AG09319 (cell line): ENCODE measurements around the gene DRD2.

Source experiments
- DNase-seq: peaks from one replicate; pipeline ENCODE4 v3.0.0-alpha.2; 2010; ENCODE audit warnings: low read depth; ENCODE audit errors: extremely low read depth
- TF ChIP-seq, protein P1 (sequence below): IDR thresholded peaks from 2 replicates; pipeline ENCODE4 v1.5.1; 2011; ENCODE audit warnings: low read depth, mild to moderate bottlenecking, inconsistent platforms, low read length, moderate library complexity

Gene DRD2

DNA sequence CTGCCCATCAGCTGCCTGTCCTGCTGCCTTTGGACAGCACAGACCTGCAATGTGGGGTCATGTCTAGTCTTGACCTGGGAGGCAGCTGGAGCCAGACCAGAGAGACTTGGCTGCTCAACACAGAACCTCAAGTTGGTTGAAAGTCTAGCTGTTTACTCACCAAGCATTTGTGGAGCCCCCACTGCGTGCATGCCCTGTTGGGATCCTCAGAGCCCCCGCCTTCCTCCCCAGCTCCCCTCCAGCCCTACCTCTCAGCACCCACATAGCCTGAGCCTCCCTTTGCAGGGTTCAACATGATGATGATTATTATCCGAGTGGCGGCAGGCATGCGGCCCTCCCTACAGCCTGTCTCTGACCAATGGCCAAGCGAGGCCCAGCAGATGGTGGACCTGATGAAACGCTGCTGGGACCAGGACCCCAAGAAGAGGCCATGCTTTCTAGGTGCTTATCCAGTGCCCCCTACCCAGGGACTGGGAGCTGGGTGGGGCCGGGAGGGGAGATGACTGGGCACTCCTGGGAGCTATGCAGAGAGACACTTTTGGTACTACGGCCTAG, 79.3 kb downstream of the DRD2 start:
- TF ChIP-seq, protein P1, sequence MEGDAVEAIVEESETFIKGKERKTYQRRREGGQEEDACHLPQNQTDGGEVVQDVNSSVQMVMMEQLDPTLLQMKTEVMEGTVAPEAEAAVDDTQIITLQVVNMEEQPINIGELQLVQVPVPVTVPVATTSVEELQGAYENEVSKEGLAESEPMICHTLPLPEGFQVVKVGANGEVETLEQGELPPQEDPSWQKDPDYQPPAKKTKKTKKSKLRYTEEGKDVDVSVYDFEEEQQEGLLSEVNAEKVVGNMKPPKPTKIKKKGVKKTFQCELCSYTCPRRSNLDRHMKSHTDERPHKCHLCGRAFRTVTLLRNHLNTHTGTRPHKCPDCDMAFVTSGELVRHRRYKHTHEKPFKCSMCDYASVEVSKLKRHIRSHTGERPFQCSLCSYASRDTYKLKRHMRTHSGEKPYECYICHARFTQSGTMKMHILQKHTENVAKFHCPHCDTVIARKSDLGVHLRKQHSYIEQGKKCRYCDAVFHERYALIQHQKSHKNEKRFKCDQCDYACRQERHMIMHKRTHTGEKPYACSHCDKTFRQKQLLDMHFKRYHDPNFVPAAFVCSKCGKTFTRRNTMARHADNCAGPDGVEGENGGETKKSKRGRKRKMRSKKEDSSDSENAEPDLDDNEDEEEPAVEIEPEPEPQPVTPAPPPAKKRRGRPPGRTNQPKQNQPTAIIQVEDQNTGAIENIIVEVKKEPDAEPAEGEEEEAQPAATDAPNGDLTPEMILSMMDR: no peak
- no peak for DNase-seq

DNA sequence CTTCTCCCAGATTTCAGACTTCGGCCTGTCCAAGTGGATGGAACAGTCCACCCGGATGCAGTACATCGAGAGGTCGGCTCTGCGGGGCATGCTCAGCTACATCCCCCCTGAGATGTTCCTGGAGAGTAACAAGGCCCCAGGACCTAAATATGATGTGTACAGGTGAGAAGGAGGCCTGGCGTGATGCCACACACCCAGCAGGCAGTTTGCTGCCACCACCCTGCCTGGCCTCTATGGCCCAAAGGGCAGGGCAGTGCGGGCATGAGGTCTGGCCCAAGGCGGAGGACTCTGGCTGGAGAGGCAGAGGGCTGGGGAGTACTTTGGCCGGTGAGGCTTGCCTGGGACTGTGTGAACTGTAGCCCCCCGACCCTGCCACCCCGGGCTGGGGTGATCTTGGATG, 80.3 kb downstream of the DRD2 start:
- TF ChIP-seq, protein P1: no peak
- no peak for DNase-seq

DNA sequence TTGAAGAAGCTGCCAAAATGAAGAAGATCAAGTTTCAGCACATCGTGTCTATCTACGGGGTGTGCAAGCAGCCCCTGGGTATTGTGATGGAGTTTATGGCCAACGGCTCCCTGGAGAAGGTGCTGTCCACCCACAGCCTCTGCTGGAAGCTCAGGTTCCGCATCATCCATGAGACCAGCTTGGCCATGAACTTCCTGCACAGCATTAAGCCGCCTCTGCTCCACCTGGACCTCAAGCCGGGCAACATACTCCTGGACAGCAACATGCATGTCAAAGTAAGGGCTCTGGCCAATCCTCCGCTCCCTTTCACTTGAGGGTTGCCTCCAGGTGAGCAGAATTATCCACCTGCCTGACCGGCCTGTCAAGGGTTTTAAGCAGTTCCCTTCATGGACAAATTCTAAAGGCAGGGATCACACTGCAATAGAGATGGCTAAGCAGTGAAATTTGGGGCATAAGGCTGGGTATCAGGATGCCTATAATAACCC, 81.7 kb downstream of the DRD2 start:
- TF ChIP-seq, protein P1: no peak
- no peak for DNase-seq

DNA sequence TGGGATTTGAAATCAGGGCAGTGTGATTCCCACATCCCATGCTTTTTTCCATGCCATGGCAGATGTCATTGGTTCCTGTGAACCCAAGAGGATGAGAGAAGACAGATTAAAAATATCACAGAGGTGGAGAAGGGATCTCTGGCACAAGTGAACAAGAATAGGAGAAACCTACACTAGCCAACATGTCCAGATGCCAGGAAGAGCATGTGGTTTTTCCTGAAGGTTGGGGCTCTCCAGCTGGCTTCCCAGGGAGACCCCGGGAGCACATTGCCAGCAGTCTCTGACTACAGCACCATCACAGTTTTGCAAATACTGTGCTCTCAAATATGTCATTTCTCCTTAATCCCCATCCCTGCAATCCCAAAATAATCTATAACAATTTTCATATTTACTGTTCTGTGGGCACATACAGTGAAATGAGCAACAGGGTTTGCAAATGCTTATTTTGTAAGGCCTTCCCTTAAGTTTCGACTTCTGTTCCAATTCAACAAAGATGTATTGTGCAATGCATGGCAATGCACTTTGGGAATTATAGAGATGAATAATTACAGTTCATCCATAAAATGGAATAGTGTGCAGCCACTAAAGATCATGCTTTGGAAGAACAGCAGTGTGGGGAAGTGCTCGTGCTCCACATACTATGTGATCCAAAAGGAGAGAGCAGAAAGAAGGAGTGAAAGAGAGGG, 82.8 kb downstream of the DRD2 start:
- DNase-seq: no peak
- TF ChIP-seq, protein P1: no peak

DNA sequence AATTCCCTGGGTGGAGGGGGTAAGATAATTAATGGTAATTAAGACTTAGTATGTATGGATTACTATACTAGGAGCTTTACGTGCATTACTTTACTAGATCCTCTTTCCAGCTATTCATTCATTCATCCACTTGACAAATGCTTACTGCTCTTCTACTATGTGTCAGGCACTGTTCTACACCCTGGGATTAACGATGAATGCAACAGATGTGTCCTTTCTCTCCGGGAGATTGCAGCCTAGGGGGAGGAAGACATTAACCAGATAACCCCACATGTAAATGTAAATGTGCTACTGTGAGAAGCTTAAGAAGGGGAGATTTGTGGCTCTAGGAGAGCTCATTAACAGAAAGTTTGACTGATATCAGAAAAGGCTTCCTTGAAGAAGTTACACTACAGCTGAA, 85.9 kb downstream of the DRD2 start:
- no peak for DNase-seq
- TF ChIP-seq, protein P1: no peak

DNA sequence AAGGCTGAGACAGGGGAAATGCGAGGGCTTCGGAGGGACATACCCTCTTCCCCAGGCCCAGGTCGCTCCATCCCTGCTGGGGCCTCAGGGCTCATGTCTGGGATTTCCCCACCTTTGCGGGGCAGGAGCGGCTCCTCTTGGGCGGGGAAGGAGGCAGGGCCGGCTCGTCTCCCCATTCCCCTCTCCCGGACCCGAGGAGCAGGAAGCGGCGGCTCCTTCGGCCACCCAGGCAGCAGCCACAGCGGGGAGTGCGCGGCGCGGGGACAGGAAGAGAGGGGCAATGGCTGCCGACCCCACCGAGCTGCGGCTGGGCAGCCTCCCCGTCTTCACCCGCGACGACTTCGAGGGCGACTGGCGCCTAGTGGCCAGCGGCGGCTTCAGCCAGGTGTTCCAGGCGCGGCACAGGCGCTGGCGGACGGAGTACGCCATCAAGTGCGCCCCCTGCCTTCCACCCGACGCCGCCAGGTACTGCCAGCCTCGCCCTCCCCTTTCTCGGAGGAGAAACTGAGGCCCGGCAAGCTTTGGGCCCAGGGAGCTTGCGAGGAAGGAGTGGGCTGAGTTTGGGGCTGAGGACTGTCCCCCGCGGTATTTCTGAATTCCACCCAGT, 87.5 kb downstream of the DRD2 start, which contains the start of gene ANKK1:
Gene ANKK1, plus strand, starts transcription at position 175 of the 607 bp plus-strand sequence. Its CDS starts 106 bp downstream, at position 281.
- no peak for DNase-seq
- TF ChIP-seq, protein P1: peak; percentile 0; the same call in 1 of the 2 replicates

DNA sequence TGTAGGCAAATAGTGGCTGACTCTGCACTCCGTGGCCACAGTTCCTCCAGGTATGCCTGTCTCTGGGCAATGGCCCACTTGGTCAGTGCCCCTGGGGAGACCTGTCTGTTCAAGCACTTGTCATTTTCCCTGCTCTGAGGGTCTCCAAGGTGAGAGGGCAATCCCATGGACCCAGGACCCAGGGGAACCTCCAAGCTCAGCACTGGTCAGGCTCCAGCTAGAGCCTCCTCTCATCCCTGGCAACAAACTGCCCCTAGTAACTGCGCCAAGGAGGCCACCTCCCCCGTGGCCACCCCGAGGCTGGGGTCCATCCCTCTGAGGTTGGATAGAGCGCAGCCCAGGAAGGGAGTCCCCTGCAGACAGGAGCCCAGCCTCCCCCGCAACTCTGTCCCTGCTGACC, 88.3 kb downstream of the DRD2 start:
- TF ChIP-seq, protein P1: no peak

More for the DNA sequence above, 88.3 kb downstream of the DRD2 start:
- DNase-seq: no peak
